Measurements from ENCODE around the gene PTPRD. TPM values are rescaled to one million over a fixed set of nuclear protein-coding genes. Genes with fewer than 3 reads are reported as not detected.

The PTPRD gene
- total RNA-seq, 4 donors from 2014 or later: 0.72 to 8.0 (median 3.0) TPM

DNA sequence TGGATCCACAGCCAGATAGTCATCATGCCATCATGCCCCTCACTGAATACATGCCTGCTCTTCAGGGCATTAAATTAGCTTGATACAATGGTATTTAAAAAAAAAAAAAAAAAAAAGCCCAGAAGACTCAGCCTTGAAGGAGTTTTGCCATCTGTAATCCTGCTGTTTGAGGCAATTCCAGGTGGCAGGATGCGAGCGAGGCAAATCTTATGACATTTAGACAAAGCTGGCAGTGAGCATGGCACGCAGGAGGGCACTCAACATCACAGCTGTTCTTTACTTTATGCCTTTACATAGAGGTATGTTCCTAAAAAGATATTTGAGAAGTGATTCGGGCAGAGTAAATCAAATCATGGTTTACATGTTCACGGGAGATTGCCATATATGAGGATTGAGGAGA lies 2121.2 kb downstream of the PTPRD start:
- no peak for TF ChIP-seq POLR2A (IDR thresholded peaks at IDR 0.05)
- TF ChIP-seq, protein P1, sequence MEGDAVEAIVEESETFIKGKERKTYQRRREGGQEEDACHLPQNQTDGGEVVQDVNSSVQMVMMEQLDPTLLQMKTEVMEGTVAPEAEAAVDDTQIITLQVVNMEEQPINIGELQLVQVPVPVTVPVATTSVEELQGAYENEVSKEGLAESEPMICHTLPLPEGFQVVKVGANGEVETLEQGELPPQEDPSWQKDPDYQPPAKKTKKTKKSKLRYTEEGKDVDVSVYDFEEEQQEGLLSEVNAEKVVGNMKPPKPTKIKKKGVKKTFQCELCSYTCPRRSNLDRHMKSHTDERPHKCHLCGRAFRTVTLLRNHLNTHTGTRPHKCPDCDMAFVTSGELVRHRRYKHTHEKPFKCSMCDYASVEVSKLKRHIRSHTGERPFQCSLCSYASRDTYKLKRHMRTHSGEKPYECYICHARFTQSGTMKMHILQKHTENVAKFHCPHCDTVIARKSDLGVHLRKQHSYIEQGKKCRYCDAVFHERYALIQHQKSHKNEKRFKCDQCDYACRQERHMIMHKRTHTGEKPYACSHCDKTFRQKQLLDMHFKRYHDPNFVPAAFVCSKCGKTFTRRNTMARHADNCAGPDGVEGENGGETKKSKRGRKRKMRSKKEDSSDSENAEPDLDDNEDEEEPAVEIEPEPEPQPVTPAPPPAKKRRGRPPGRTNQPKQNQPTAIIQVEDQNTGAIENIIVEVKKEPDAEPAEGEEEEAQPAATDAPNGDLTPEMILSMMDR (IDR thresholded peaks at IDR 0.05): no peak
- intact Hi-C loops (cut with DNase I; ENCODE audit: low total_unique reads): no loop called here
- no peak overlapping the region for H3K4me3 ChIP-seq (ENCODE audit: low read depth, poor library complexity, severe bottlenecking)
- 93 to 95% methylated on average over 5 of the region's 5 CpGs for WGBS, 2 donors
- DNase-seq (ENCODE audit: low spot score in 2 of 2): no peak

DNA sequence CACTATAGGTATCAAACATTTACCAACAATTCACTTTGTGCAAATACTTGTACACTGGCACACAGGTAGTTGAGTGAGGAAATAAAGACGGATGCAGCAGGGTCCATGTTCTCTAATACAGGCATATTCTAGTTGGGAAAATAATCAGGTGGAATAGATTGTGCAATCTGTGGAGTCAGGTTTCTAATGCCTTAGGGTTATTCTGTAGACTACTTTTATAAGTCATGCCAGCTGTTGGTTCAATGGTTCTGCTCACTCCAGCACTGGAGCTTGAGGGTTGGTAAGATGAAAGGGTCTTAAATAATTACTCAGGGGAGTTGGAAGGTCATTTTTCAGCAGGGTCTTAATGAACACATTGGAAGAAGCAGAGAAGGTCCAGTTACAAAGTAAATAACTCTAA lies 2123.0 kb downstream of the PTPRD start:
- intact Hi-C loops (cut with DNase I; ENCODE audit: low total_unique reads): no loop called here
- WGBS, 2 donors: 61 to 71% methylated on average over 1 of the region's 1 CpG
- H3K4me3 ChIP-seq (ENCODE audit: low read depth, poor library complexity, severe bottlenecking): no peak overlapping the region
- no peak for DNase-seq (ENCODE audit: low spot score in 2 of 2)
- TF ChIP-seq, protein P1 (IDR thresholded peaks at IDR 0.05): no peak
- TF ChIP-seq POLR2A (IDR thresholded peaks at IDR 0.05): no peak

DNA sequence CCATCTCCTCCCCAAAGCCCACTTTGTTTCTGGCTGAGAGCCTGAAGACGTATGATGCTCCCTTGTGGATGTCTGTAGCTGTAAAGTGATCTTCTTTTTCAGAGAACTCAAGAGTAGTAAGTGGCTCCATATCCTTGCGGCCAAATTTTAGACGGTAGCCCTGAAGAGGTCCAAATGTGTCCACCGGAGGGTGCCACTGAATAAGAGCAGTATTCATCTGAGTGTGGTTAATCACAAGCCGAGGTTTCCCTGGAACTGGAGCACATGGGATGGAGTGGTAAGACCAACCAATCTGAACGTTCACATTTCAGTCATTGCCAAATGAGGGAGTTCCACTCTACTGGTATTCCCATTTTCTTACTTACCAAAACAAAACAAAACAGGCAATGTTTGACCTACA lies 2126.7 kb downstream of the PTPRD start:
- 64 to 65% methylated on average over 6 of the region's 6 CpGs for WGBS, 2 donors
- intact Hi-C loops (cut with DNase I; ENCODE audit: low total_unique reads): no loop called here
- H3K4me3 ChIP-seq (ENCODE audit: low read depth, poor library complexity, severe bottlenecking): no peak overlapping the region
- no peak for TF ChIP-seq POLR2A (IDR thresholded peaks at IDR 0.05)
- TF ChIP-seq, protein P1 (IDR thresholded peaks at IDR 0.05): no peak
- no peak for DNase-seq (ENCODE audit: low spot score in 2 of 2)

DNA sequence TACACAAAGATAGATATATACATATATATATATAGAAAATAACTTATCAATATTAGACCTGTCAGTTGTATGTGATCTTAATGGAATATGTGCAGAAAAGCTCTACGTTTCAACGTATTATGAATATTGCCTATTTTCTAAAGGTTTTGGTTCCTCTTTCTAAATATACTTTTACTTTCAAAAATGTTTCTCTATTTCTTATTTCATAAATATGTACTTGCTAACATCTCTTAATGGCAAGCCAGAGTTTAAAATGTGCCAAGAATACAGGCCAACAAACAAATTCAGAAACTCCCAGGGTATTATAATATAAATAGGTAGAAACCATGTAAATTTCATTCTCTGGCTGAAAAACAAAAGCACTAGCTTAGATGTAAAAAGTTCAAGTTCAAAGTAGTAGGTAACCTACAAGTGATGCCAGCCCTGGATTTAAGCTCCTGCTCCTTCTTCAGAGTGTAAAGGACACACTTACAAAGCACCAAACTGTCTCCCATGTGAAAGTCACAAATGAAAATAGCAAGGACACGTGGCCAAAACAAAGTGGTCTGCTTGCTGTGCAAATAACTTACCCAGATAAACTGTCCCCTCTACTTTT lies 2128.1 kb downstream of the PTPRD start:
- no peak for DNase-seq (ENCODE audit: low spot score in 2 of 2)
- no peak overlapping the region for H3K4me3 ChIP-seq (ENCODE audit: low read depth, poor library complexity, severe bottlenecking)
- WGBS, 2 donors: 76 to 90% methylated on average over 3 of the region's 3 CpGs
- intact Hi-C loops (cut with DNase I; ENCODE audit: low total_unique reads): no loop called here
- TF ChIP-seq, protein P1 (IDR thresholded peaks at IDR 0.05): no peak
- TF ChIP-seq POLR2A (IDR thresholded peaks at IDR 0.05): no peak

DNA sequence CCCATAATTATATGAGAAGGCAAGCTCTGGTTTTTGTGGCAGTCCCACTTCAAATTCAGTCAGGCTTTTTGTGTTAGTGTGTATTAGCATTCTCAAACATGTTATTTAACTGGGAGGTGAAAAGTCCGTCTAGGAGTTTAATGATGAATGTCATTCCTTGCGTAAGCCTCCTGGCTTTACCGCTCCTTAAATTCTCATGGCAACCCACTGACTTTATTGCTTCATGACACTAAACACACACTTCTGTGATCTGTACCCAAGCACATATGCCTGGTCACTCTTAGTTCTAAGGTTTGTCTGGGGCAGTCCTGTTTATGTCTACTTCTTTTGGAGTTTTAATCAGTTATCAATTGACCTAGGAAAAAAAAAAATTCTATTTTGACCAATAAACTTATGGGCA lies 2135.4 kb downstream of the PTPRD start:
- intact Hi-C loops (cut with DNase I; ENCODE audit: low total_unique reads): no loop called here
- WGBS, 2 donors: 85 to 91% methylated on average over 3 of the region's 3 CpGs
- TF ChIP-seq, protein P1 (IDR thresholded peaks at IDR 0.05): no peak
- no peak for TF ChIP-seq POLR2A (IDR thresholded peaks at IDR 0.05)
- no peak overlapping the region for H3K4me3 ChIP-seq (ENCODE audit: low read depth, poor library complexity, severe bottlenecking)
- DNase-seq (ENCODE audit: low spot score in 2 of 2): no peak

DNA sequence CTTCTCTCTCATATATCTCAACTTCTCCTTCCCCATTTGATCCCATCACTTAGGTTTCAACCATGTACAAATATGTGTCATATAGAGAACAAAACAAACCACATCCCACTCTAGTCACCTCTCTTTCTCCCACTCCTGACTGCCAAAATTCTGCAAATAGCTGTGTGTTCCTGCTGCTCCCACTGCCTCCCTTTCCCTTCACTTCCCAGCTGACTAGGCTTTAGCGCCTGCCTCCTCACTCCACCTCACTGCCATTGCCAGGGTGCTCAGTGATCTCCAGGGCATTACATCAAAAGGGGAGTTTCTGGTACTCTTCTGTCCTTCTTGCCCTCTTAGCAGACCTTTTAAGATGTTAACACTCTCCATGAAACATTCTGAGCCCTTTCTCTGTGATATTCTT lies 2137.9 kb downstream of the PTPRD start:
- WGBS, 2 donors: 91 to 97% methylated on average over 1 of the region's 1 CpG
- H3K4me3 ChIP-seq (ENCODE audit: low read depth, poor library complexity, severe bottlenecking): no peak overlapping the region
- TF ChIP-seq, protein P1 (IDR thresholded peaks at IDR 0.05): no peak
- TF ChIP-seq POLR2A (IDR thresholded peaks at IDR 0.05): no peak
- intact Hi-C loops (cut with DNase I; ENCODE audit: low total_unique reads): no loop called here
- DNase-seq (ENCODE audit: low spot score in 2 of 2): no peak
